ENCODE data around the gene DYNLT2B.

- no peak for TF ChIP-seq CTCF (IDR thresholded peaks at IDR 0.05; ENCODE audit: poor library complexity)
- no peak for TF ChIP-seq EZH2 (IDR thresholded peaks at IDR 0.05; ENCODE audit: borderline replicate concordance)
- TF ChIP-seq EZH2phosphoT487 (IDR thresholded peaks at IDR 0.05; ENCODE audit: low read depth, severe bottlenecking, unreplicated experiment), result no peak
Measured at GRCh38 chr3:196351541-196351940, 33.5 kb upstream of the DYNLT2B start.
